Measurements from ENCODE around the gene PGM2L1.
A peak's percentile ranks its signal among the peaks of the same experiment; 100 is the strongest.
"Not testable (repeated sequence)": the region's sequence is repeated elsewhere in the genome, so short reads cannot be mapped to it uniquely, and the experiment has no call there.

PGM2L1 gene

DNA sequence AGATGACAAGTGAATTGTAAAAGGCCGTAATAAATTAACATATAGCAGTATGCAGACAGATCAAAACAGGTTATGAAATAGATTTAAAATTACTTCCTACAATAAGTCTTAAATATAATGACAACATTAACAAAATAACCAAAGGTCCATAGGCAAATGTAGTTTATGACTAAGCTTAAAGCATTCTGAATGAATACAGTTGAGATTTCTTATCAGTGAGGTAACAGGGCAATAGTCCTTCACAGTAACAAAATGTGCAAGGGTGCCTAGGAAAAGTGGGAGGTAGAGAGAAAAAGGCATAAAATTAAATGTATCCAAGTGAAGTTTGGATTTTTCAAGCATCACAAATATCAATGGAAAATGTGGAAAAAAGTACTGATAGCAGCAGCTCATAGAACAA, 65.9 kb downstream of the PGM2L1 start:
- DNase-seq = no peak

DNA sequence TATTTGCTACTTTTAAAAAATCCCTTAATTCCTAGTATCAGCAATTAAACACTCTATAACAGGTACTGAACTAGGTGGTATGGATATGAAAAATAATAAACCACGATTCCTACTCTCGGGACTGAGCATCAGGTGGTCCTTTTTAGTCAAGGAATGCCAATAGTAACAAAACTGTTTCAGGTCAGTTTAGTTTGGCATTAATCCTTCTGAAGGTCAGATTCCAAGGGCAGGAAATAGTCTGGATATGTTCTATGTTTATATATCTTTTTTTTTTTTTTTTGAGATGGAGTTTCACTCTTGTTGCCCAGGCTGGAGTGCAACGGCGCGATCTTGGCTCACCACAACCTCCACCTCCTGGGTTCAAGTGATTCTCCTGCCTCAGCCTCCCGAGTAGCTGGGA, 67.2 kb downstream of the PGM2L1 start:
- not testable (repeated sequence) for DNase-seq

DNA sequence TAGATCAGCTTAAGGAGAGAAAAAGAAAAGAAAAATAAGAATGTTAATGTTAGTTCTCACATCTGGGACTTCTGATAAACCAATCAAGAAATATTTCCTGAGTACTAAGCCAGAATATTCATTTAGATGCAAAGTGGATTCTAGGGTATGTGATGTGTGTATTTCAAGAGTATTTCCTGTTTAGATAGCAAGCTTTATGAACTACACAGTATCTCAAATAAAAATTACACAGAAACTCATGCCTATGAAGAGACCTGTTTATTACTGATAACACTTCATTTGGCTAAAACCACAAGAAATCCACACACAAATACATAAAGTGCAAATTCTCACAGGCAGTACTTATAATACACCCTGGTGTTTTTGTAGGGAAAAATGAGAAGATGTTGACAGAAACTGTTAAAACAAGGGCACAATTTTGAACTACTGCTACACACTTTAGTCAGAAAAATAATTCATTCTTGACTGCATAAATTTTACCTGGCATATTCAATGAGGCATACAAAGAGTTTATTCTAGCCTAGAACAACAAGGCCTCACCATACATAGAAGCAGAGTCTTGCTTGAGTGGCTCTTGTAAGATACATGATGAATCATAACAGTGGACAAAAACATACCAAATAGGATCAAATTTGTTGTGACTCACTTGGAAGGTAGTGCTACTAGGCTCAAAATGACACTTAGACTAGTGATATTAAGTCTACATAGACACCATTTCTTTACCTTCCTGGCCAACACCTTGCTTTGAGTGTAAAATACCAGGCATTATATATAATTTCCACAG, 68.0 kb downstream of the PGM2L1 start:
- DNase-seq = peak in 1 of 2 experiments; percentile 22

DNA sequence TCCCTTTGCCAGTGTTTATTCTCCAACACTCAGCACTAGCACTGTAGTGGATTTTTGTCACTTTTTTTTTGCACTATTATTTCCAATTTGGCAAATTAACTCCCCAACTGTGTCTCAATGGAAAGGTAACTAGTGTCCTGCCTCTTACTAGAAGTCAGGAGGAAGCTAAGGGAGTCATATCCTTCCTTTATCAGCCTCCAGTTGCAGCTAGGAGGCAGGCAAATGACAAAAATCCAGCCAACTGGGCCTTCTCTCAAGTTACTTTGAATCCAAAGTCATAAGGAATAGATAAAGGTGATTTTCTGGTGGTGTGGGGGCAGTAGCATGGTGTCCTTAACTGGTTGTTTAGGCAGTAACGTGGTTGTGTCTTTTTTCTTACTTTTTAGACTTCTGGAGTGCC, 71.2 kb downstream of the PGM2L1 start:
- no peak for DNase-seq

DNA sequence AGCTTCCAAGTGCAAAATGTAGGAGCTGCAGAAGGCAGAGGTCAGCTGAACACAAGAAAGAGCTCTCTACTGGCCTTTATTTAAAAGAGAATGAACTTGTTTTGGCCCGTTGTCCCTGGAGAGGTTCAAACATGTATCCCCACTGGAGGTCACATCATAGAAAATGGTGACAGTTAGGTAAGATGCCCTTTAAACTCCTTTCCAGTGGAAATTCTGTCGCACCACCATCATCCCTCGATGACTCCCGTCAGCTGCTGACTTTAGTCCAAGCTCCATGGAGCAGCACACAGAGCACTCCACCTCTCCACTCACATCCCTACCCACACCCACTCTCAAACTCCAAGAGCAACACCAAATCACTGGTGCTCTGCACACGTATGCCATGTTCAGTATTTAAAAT, 71.6 kb downstream of the PGM2L1 start:
- DNase-seq = no peak

DNA sequence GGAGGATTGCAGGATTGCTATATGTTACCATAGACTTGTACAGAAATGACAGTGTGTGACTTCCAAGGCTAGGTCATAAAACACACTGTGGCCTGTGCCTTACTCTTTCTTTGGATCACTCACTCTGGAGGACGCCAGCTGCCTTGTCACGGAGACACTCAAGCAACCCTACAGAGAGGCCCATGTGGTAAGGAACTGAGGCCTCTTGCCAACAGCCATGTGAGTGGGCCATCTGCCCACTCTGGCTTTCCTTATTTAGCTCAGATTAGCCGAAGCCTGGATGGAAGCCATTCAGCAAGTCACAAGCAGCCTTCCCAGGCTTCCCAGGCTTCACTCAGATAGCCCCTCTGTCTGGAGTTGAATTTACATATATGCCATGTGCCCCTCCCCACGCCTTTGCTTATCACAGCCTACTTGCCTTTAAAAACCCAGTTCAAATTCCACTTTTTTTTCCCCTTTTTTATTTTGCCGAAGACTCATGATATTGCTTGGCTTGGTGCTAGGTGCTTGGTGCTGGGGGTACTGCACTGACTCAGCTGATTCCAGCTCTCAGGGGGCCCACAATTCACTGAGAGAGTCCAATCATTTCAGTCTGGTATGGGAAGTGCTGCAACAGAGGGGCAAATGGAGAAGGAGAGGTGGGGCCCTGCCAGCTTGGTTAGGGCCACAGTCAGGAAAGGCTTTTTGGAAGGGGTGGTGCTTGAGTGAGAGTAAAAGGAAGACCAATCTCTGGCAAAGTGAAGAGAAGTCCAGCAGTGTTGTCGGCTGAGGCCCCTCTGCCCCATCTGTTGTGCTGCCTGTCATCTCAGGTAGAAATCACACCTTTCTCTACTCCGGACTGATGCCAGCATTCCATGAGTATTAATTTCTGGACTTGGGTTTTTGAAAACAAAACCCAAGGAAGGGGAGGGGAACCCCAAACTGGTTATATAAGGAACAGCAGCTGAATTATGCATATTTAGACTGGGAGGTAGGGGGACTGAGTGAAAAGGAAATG, 72.3 kb downstream of the PGM2L1 start:
- peak; percentile 97 to 99 for DNase-seq

DNA sequence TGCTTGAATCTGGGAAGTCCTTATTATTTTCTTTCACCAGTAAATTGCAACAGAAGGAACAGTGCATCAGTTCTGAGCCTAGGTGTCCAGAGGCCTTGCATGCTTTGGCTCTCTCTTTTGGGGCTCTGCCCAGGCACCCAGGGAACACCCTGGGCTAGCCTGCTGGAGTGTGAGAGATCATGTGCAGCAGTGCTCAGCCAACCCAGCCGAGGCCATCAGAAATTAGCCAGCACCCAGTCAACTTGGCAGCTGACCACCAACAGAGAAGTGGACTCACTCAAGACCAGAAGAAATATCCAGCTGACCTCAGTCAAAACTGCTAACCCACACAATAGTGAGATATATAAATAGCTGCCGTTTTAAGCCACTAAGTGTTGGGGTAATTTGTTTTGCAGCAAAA, 75.6 kb downstream of the PGM2L1 start:
- DNase-seq = peak in 1 of 2 experiments; percentile 60

DNA sequence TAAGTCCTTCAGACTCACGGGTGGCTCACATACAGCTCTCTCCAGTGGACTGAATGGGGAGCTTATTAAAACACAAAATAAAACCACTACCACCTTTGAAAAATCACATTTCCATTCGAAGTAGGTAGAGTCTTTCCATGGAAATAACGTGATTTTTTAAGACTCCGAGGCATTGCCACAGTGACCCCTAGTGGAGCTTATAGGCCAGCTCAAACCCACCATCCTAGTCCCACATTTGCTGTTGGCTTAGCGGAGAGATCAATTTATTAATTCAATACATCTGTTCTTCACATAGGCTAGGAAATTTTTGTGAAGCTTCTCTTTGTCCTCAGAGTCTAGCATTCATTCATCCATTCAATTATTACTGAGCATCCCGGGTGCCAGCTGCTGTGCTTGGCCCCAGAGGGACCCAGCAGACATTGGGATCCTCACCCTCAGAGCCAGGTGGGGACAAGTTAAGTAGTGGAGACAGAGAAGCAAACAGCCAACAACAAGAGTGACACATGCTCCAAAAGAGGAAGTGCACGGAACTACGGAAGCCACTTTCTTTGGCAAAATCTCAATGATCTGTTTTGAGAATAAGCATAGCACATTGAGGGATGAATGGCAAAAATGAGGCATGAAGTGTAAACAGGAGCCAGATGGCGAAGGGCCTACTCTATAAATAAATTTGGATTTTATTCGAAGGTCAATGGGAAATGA, 76.6 kb downstream of the PGM2L1 start:
- peak; percentile 90 to 97 for DNase-seq

DNA sequence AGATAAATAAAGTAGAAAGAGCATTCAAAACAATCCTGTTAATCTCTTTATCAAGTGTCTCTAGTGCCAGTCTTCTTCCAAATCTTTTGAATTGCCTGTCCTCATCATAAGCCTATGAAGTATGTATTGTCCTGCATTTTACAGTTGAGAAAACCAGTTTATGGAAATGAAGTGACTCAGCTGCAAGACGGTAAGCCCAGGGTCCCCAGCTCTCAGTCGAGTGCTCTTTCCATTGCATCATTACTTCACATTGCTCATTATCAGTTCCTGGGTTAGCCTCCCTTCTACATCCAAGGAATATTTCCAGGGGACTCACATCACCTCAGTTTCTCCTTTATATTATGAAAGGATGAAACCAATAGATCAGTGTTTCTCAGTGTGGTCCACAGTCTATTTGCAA, 77.7 kb downstream of the PGM2L1 start:
- DNase-seq = no peak

DNA sequence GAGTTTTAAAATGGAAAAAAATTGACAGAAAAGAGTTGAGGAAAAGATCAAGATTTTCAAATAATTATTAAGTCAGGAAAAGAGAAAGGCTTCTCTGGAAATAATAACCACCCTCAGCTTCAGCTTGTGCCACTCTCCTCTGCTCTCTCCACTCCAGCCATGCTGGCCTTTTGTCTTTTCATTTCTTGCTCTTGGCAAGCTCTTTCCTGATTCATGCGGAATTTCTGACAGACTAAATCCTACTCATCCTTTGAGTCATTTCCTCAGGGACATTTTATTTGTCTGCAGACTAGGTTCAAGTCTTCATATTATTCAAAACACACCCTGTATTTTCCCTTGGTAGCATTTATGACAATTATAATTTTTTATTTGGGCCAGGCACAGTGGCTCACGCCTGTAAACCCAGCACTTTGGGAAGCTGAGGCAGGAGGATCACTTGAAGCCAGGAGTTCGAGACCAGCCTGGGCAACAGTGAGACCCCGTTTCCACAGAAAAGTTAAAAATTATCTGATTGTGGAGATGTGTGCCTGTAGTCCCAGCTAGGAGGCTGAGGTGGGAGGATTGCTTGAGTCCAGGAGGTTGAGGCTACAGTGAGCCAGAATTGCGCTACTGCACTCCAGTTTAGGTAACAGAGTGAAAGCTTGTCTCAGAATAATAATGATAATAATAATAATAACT, 79.0 kb downstream of the PGM2L1 start:
- DNase-seq = peak in 1 of 2 experiments; percentile 52

DNA sequence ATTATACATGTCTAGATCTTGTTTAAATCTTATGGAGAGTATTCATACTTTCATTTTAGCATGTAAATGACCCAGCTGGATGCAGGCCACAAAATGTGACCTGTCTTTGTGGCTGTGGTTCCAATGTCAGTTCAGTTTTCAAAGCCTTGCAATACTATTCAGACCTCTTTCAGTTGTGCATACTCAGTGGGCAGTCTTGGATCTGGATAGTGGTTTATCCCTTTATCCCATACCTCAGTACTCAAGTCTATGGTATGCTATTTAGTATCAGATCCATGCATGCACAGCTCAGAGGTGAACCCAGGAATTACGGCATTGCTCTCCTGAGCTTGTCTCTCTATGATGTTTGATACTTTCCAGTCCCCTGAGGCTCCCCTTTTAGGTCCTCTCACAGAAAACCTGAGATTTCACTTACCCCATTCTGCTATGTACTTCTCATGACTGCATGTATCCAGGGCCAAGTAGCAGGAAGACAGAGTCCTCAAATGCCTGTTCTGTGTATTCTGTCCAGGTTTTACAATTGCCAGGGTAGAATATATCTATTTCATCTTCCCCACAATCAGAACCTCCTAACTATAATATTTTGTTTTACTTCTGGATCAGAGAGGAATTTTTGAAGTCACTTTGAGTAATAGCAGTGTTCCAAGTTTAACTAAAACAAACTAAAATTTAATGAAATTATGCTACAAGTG, 79.8 kb downstream of the PGM2L1 start:
- DNase-seq = no peak

DNA sequence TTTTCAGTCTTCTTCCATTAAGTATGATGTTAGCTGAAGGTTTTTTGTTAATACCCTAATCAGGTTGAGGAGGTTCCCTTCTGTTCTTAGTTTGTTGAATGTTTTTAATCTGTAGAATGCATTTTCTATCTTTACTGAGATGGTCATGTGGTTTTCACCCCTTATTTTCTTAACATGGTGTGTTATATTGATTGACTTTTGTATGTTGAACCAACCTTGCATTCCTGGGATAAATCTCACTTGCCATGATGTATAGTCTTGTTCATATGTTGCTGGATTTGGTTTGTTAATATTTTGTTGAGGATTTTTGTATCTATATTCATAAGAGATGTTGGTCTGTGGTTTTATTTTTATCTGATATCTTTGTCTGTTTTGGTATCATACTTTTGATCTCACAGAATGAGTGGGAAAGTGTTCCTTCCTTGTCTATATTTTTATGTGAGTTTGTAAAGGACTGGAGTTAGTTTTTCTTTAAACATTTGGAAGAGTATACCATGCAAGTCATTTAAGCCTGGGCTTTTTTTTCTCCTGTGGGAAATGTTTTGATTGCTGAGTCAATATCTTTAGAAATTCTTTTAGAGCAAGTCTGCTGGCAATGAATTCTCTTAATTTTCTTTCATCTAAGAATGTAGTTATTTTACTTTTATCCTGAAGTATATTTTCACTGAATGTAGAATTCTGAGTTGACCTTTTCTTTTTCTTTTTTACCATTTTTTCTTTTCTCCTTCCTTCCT, 81.3 kb downstream of the PGM2L1 start:
- DNase-seq = no peak

DNA sequence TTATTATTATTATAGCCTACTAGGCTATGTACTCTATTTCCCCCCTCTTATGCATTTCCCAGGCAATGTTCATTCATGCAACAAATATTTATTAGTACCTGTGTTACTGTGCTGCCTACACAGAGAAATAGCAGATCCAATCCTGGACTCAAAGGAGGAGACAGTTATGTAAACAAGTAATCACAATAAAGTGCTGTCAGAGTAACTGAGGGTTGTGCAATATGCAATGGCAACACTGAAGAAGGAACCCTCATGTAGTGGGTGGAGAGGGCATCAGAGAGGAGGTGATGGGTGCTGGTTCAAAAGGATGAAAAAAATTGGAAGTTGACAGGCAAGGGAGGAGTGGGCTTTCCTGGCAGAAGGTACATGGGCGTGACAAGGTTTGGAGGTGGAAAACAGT, 85.9 kb downstream of the PGM2L1 start:
- DNase-seq = no peak

DNA sequence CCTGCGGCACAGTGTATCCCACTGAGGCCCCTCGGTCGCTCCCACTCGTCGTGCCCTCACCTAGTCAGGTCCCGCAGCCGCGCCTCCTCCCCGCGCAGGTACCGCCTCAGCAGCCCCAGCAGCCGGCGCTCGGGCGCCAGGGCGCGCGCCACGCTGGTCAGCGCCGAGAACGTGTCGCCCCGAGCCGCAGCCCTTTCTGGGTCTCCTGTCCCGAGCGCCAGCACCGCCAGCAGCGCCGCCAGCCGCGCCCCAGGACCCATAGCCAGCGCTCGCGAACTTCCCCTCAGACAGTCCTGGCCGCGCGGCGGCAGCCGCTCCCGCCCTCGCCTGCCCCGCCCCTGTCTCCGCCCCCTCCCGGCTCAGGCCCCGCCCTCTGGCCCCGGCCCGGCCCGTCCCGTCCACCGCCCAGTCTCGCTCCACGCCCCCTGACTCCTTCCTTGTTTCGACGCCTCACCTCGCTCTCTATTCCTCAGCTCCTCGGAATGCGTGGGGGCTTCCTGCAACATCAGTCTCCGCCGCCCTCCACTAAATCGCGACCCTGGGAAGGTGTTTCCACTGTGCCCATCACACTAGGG, 86.8 kb downstream of the PGM2L1 start, which contains the start of gene P4HA3:
TSS of gene P4HA3 (minus strand) at position 289 of the 575 bp plus-strand sequence. CDS start at position 260, 29 bp downstream.
- DNase-seq = no peak

DNA sequence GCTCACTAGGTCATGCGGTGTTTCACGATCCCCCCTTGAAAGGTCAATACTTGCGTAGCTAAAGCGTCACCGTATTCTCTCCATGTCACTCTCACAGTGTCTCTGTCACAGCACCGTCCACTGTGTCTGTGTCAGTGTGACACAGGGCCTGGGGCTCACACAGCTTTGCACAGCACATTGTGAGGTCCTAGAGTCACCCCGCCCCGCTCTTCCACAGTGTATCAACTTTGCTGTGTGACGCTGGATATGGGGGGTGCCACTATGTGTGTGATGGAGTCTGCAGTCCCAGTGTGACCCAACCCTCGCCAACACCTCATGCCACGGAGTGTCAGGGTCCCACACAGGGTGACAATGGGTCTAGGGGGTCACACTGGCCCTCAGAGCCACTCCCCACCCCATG, 87.4 kb downstream of the PGM2L1 start:
- no peak for DNase-seq

DNA sequence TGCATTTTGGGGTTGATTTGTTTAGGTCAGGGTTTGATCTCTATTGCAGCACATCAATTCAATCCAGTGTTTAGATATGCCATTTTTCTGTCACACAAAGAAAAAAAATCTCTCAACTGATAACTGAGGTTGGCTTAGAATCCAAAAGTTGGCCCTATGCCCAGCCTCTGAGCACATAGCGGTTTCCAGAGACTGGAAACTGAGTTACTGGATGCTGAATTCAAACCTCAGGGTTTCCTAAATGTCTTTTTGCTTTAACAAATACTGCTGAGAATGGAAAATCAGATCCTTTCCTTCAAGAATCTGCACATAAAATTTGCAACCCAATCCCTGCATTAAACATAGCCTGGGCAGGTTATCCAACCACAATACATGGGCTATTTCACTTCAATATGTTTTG, 90.8 kb downstream of the PGM2L1 start:
- DNase-seq = peak in 1 of 2 experiments; percentile 37

DNA sequence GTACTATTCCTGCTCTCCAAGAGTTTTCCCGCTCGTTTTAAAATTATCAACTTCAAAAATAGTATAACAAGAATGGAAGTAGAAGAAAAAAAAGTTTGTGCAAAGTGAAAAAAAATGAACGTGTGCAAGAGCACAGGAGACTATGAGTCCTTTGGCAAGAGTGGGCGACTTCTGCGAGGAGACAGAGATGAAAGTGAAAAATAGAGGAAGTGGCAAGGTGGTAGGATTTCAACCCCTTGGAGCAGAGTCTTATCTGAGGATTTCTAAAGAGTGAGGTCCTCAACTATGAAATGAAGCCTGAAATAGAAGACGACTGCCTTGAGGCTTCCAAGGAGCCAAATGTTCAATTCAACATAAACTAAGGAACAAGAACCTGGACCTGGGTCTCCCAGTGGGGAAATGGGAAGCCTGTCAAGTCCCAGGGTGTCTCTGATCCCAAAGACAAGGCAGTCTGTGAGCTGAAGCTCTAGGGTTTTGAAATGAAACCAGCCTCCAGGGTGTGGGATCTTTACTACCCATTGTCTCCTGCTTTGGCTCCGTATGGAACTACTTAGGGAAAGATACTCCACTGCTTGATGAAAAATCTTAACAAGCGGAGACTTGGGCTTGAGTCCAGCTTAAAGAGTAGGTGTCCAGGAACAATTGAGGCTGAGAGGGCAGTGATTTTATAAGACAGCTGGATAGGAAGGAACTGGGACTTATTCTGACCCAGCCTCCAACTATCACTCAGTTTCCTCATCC, 91.6 kb downstream of the PGM2L1 start:
- DNase-seq = no peak

DNA sequence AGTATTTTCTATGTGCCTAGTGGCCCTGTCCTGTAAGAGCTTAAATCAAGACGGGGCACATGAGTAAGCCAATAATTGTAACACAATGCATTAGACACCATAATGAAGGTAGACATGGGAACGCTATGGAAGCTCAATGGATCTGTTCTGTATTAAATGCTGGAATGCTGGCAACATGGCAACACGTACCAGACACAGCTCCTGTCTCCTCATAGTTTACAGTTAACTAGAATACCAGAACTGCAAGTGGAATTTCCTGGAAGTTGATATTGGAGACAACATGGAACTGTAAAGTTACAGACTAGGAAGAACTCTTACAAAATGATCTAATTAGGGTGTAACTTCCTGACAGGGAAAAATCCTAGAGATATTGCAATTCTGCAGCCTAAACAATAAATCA, 99.2 kb downstream of the PGM2L1 start:
- no peak for DNase-seq

DNA sequence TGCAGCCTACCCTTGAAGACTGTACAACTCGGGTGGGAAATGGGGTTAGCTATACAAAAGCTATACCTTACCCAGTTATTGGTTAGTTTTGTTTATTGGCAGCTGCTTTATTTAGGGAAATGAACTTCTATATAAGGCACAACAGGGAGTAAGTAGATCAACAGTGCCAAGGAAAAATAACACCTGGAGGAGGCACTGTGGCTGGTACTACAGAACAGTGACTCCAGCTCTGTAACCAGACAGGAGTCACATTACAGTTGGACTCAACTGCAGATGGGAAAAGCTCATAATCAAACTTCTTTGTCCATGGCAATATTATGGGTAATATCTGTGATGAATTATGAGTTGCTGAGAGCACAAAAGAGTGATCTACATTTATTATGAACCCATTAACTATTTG, 100.7 kb downstream of the PGM2L1 start:
- DNase-seq = no peak

DNA sequence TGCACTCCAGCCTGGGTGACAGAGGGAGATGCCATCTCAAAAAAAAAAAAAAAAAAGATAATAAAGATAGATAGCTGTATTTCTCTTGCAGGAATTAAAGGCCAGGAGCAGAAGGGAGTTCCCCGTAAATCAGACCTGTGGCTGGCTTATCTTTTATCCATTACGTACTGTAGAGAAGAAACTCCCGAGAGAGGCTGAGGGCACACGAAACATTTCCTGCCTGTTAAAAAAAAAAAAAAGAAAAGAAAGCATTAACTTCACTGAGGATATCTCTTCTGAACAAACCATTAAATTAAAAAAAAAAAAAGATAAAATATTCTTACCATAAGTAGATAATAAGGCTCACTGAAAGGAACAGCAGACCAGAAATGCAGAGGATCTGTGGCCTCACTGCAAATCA, 109.3 kb downstream of the PGM2L1 start:
- DNase-seq = no peak
